NT2/D1 (cell line): ENCODE data around the gene PLXNA1.

ENCODE experiments used
- DNase-seq: peaks from one replicate; pipeline ENCODE4 v3.0.0-alpha.2; 2011; ENCODE audit warnings: low read depth, low spot score
- H3K27me3 ChIP-seq: 2 replicates; pipeline ENCODE4 v1.6.0; 2011; ENCODE audit warnings: mild to moderate bottlenecking; ENCODE audit not compliant: insufficient read length, insufficient read depth
- H3K36me3 ChIP-seq: 2 replicates; pipeline ENCODE4 v1.6.1; 2011; ENCODE audit warnings: mild to moderate bottlenecking, low read length, mixed read lengths; ENCODE audit not compliant: insufficient read depth, insufficient read length
- H3K4me1 ChIP-seq: 2 replicates; pipeline ENCODE4 v1.5.1; 2011; ENCODE audit not compliant: insufficient read depth, insufficient read length
- H3K4me3 ChIP-seq: 2 replicates; pipeline ENCODE4 v1.5.1; 2011; ENCODE audit warnings: low read depth; ENCODE audit not compliant: insufficient read length
- H3K9ac ChIP-seq: 2 replicates; pipeline ENCODE4 v1.6.0; 2011; ENCODE audit warnings: low read depth; ENCODE audit not compliant: insufficient read length
- H3K9me3 ChIP-seq: 2 replicates; pipeline ENCODE4 v1.5.1; 2011; ENCODE audit warnings: mild to moderate bottlenecking, low read length; ENCODE audit not compliant: insufficient read depth
- SUZ12 ChIP-seq: IDR thresholded peaks from 2 replicates; pipeline ENCODE4 v1.6.1; 2011; ENCODE audit not compliant: insufficient read length, insufficient read depth; ENCODE audit errors: extremely low read depth
- YY1 ChIP-seq: IDR thresholded peaks from 2 replicates; pipeline ENCODE4 v1.6.1; 2011; ENCODE audit not compliant: insufficient read length, insufficient read depth
- ZNF274 ChIP-seq: IDR thresholded peaks from 2 replicates; pipeline ENCODE4 v1.6.1; 2011; ENCODE audit warnings: mild to moderate bottlenecking, low read depth, low read length

Gene PLXNA1

GRCh38 chr3:126955004-126955790 lies 27.7 kb upstream of the PLXNA1 start:
- peaks cover 6% of the 10 kb centered on the region for H3K36me3 ChIP-seq
- H3K4me3 ChIP-seq: no peak overlapping the region
- H3K4me1 ChIP-seq: peaks cover 7% of the 10 kb centered on the region
- no peaks in the 10 kb centered on the region for H3K27me3 ChIP-seq
- TF ChIP-seq SUZ12: no peak
- no peak for TF ChIP-seq ZNF274
- TF ChIP-seq YY1: no peak
- no peak overlapping the region for H3K9ac ChIP-seq
- DNase-seq: no peak
- H3K9me3 ChIP-seq: no peaks in the 10 kb centered on the region

- H3K9ac ChIP-seq: no peak overlapping the region
- no peaks in the 10 kb centered on the region for H3K27me3 ChIP-seq
- H3K4me1 ChIP-seq: peaks cover 16% of the 10 kb centered on the region
- H3K9me3 ChIP-seq: no peaks in the 10 kb centered on the region
- no peak for TF ChIP-seq SUZ12
- no peak for TF ChIP-seq YY1
- no peak overlapping the region for H3K4me3 ChIP-seq
- DNase-seq: no peak
- H3K36me3 ChIP-seq: peaks cover 6% of the 10 kb centered on the region
These were observed 26.6 kb upstream of the PLXNA1 start for GRCh38 chr3:126956361-126956760.

- H3K4me1 ChIP-seq: peaks cover 16% of the 10 kb centered on the region
- TF ChIP-seq ZNF274 (no peak), YY1 (no peak), SUZ12 (no peak)
- DNase-seq: no peak
- H3K27me3 ChIP-seq: no peaks in the 10 kb centered on the region
- H3K4me3 ChIP-seq: no peak overlapping the region
- peaks cover 6% of the 10 kb centered on the region for H3K36me3 ChIP-seq
- no peak overlapping the region for H3K9ac ChIP-seq
- no peaks in the 10 kb centered on the region for H3K9me3 ChIP-seq
These were observed 25.9 kb upstream of the PLXNA1 start for GRCh38 chr3:126956866-126957650.

- Histone ChIP-seq H3K27me3 (no peaks in the 10 kb centered on the region), H3K9me3 (no peaks in the 10 kb centered on the region), H3K4me1 (peaks cover 16% of the 10 kb centered on the region), H3K9ac (no peak overlapping the region), H3K4me3 (no peak overlapping the region), H3K36me3 (peaks cover 4% of the 10 kb centered on the region)
- DNase-seq: no peak
- TF ChIP-seq SUZ12 (no peak), YY1 (no peak), ZNF274 (no peak)
These were observed 24.9 kb upstream of the PLXNA1 start for GRCh38 chr3:126957776-126958637.

- Histone ChIP-seq H3K4me1 (peaks cover 16% of the 10 kb centered on the region), H3K4me3 (no peak overlapping the region), H3K9ac (no peak overlapping the region), H3K9me3 (no peaks in the 10 kb centered on the region), H3K27me3 (no peaks in the 10 kb centered on the region), H3K36me3 (no peaks in the 10 kb centered on the region)
- TF ChIP-seq ZNF274: no peak
- no peak for TF ChIP-seq YY1
- TF ChIP-seq SUZ12: no peak
- no peak for DNase-seq
These were observed 24.3 kb upstream of the PLXNA1 start for GRCh38 chr3:126958638-126959085.

GRCh38 chr3:126959136-126959920 lies 23.6 kb upstream of the PLXNA1 start:
- peaks cover 16% of the 10 kb centered on the region for H3K4me1 ChIP-seq
- no peaks in the 10 kb centered on the region for H3K27me3 ChIP-seq
- TF ChIP-seq SUZ12 (no peak), YY1 (no peak), ZNF274 (no peak)
- no peak overlapping the region for H3K4me3 ChIP-seq
- H3K9ac ChIP-seq: no peak overlapping the region
- no peaks in the 10 kb centered on the region for H3K9me3 ChIP-seq
- no peaks in the 10 kb centered on the region for H3K36me3 ChIP-seq
- DNase-seq: no peak
